ENCODE measurements around the gene PUM1.

GRCh38 chr1:30900486-30900885, 165.0 kb downstream of the PUM1 start:
- TF ChIP-seq EZH2 (IDR thresholded peaks at IDR 0.05; ENCODE audit: low read length, unreplicated experiment) (no peak), EZH2phosphoT487 (IDR thresholded peaks at IDR 0.05; ENCODE audit: borderline replicate concordance, low read length) (no peak)
- TF ChIP-seq, protein P1, sequence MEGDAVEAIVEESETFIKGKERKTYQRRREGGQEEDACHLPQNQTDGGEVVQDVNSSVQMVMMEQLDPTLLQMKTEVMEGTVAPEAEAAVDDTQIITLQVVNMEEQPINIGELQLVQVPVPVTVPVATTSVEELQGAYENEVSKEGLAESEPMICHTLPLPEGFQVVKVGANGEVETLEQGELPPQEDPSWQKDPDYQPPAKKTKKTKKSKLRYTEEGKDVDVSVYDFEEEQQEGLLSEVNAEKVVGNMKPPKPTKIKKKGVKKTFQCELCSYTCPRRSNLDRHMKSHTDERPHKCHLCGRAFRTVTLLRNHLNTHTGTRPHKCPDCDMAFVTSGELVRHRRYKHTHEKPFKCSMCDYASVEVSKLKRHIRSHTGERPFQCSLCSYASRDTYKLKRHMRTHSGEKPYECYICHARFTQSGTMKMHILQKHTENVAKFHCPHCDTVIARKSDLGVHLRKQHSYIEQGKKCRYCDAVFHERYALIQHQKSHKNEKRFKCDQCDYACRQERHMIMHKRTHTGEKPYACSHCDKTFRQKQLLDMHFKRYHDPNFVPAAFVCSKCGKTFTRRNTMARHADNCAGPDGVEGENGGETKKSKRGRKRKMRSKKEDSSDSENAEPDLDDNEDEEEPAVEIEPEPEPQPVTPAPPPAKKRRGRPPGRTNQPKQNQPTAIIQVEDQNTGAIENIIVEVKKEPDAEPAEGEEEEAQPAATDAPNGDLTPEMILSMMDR (conservative IDR thresholded peaks at IDR 0.05; ENCODE audit: low read depth, low read length): no peak
